H1 (cell line): ENCODE data around the gene TNS1. TPM values are rescaled to one million over a fixed set of nuclear protein-coding genes. Genes with fewer than 3 reads are reported as not detected.

Experiments used
- CTCF ChIA-PET: fragments of 300-600 bp; sonication (Branson Sonifier 250); formaldehyde crosslinking; loops from one replicate; lab custom pipeline; 2021; ENCODE audit not compliant: partially characterized antibody; lab: Charles Lee
- POLR2A ChIA-PET: fragments of 300-600 bp; sonication (Branson Sonifier 250); formaldehyde crosslinking; loops from one replicate; lab custom pipeline; 2021; ENCODE audit warnings: inconsistent platforms; ENCODE audit not compliant: partially characterized antibody; lab: Charles Lee
- DNase-seq, 2 experiments: peaks; one replicate each; pipeline versions ENCODE4 v3.0.0 to v3.0.0-alpha.2; 2010 to 2022; ENCODE audit warnings: low spot score in 2 of 2, low read depth in 1 of 2, mixed read lengths in 1 of 2
- FAIRE-seq: peaks from 2 replicates; lab custom pipeline; 2011; peaks lifted over from hg19 to GRCh38; lab: Jason Lieb, UNC
- H2AFZ ChIP-seq: 2 replicates; pipeline ENCODE4 v1.8.1; 2012; ENCODE audit warnings: low read length, inconsistent platforms
- H2AK5ac ChIP-seq: 2 replicates; pipeline ENCODE4 v1.6.1; 2013; ENCODE audit warnings: low read depth, low read length
- H2BK120ac ChIP-seq: replicated peaks from 2 replicates; pipeline ENCODE3; 2013; ENCODE audit warnings: low read depth, low read length, inconsistent platforms
- H2BK12ac ChIP-seq: 2 replicates; pipeline ENCODE4 v1.6.1; 2013; ENCODE audit warnings: low read depth, low read length
- H2BK15ac ChIP-seq: 2 replicates; pipeline ENCODE4 v1.6.1; 2013; ENCODE audit warnings: low read length
- H2BK20ac ChIP-seq: 2 replicates; pipeline ENCODE4 v1.6.1; 2013; ENCODE audit warnings: low read length
- H2BK5ac ChIP-seq: 2 replicates; pipeline ENCODE4 v1.6.1; 2013; ENCODE audit warnings: low read depth, low read length
- H3K14ac ChIP-seq: 2 replicates; pipeline ENCODE4 v1.6.1; 2013; ENCODE audit warnings: inconsistent platforms; ENCODE audit not compliant: insufficient read length
- H3K18ac ChIP-seq: 2 replicates; pipeline ENCODE4 v1.6.1; 2013; ENCODE audit warnings: low read length; ENCODE audit errors: extremely low read depth
- H3K23ac ChIP-seq: 2 replicates; pipeline ENCODE4 v1.6.1; 2013; ENCODE audit warnings: inconsistent platforms; ENCODE audit not compliant: insufficient read length
- H3K23me2 ChIP-seq: 2 replicates; pipeline ENCODE4 v1.6.1; 2013; ENCODE audit warnings: low read depth, low read length
- H3K27ac ChIP-seq: 2 replicates; pipeline ENCODE4 v1.6.1; 2011; ENCODE audit warnings: low read depth, low read length, inconsistent platforms
- H3K27me3 ChIP-seq, 4 experiments: replicated peaks in 1 of 4; 1 replicate in 1 of 4; 2 replicates in 3 of 4; pipeline versions ENCODE4 v1.6.1 to v1.8.1; 2011 to 2013; ENCODE audit warnings: low read length in 3 of 4, mild to moderate bottlenecking in 3 of 4, inconsistent platforms in 2 of 4, mixed read lengths in 2 of 4, moderate library complexity in 1 of 4; ENCODE audit not compliant: control insufficient read depth in 3 of 4, insufficient read depth in 3 of 4; ENCODE audit errors: extremely low read depth in 1 of 4
- H3K36me3 ChIP-seq, 4 experiments: 2 replicates each; pipeline versions ENCODE4 v1.6.1 to v1.8.1; 2011 to 2013; ENCODE audit warnings: mild to moderate bottlenecking in 4 of 4, low read length in 3 of 4, moderate library complexity in 2 of 4, control low read depth in 1 of 4, inconsistent platforms in 1 of 4; ENCODE audit not compliant: insufficient read depth in 4 of 4, control insufficient read depth in 2 of 4
- H3K4ac ChIP-seq: replicated peaks from 2 replicates; pipeline ENCODE3; 2013; ENCODE audit warnings: low read length, low read depth, mixed read lengths, inconsistent platforms; ENCODE audit not compliant: insufficient read length
- H3K4me1 ChIP-seq, 4 experiments: replicated peaks in 1 of 4; 1 replicate in 1 of 4; 2 replicates in 3 of 4; pipeline versions ENCODE4 v1.6.1 to v1.8.1; 2011 to 2013; ENCODE audit warnings: low read length in 3 of 4, inconsistent platforms in 2 of 4, mixed read lengths in 1 of 4; ENCODE audit not compliant: insufficient read depth in 4 of 4, control insufficient read depth in 3 of 4
- H3K4me2 ChIP-seq, 2 experiments: 2 replicates each; pipeline versions ENCODE4 v1.6.1 to v1.8.1; 2011 to 2013; ENCODE audit warnings: low read depth in 2 of 2, low read length in 2 of 2, control low read depth in 1 of 2, inconsistent platforms in 1 of 2, mild to moderate bottlenecking in 1 of 2; ENCODE audit not compliant: insufficient read depth in 1 of 2
- H3K4me3 ChIP-seq, 4 experiments: fragments of 200-600, 300-600 bp in 1 of 4; sonication (generic), shearing (Covaris generic), sonication (Bioruptor Twin) in 1 of 4; 2 replicates each; pipeline versions ENCODE4 v1.5.1 to v1.8.1; 2011 to 2016; ENCODE audit warnings: low read length in 4 of 4, low read depth in 3 of 4, control low read depth in 2 of 4, inconsistent platforms in 2 of 4, mild to moderate bottlenecking in 2 of 4, mixed read lengths in 1 of 4, moderate library complexity in 1 of 4; ENCODE audit not compliant: insufficient read depth in 2 of 4; ENCODE audit errors: extremely low read depth in 1 of 4
- H3K56ac ChIP-seq: replicated peaks from 2 replicates; pipeline ENCODE3; 2013; ENCODE audit warnings: low read depth, mild to moderate bottlenecking, mixed read lengths, low read length, inconsistent platforms; ENCODE audit not compliant: insufficient read length
- H3K79me1 ChIP-seq: 2 replicates; pipeline ENCODE4 v1.6.1; 2013; ENCODE audit warnings: low read depth, low read length, control low read depth
- H3K79me2 ChIP-seq, 2 experiments: 2 replicates each; pipeline versions ENCODE4 v1.6.1 to v1.8.1; 2012 to 2013; ENCODE audit warnings: low read length in 2 of 2, mild to moderate bottlenecking in 2 of 2, inconsistent platforms in 1 of 2; ENCODE audit not compliant: insufficient read depth in 2 of 2, control insufficient read depth in 1 of 2
- H3K9ac ChIP-seq, 4 experiments: replicated peaks in 1 of 4; 1 replicate in 1 of 4; 2 replicates in 3 of 4; pipeline versions ENCODE4 v1.6.1 to v1.8.1; 2011 to 2013; ENCODE audit warnings: low read depth in 3 of 4, low read length in 3 of 4, control low read depth in 2 of 4, mild to moderate bottlenecking in 2 of 4, moderate library complexity in 2 of 4, inconsistent platforms in 1 of 4; ENCODE audit errors: extremely low read depth in 1 of 4
- H3K9me3 ChIP-seq, 2 experiments: 2 replicates each; pipeline versions ENCODE4 v1.6.1 to v1.8.1; 2012 to 2013; ENCODE audit warnings: mild to moderate bottlenecking in 2 of 2, moderate library complexity in 2 of 2, control low read depth in 1 of 2, inconsistent platforms in 1 of 2, low read depth in 1 of 2, low read length in 1 of 2, mixed read lengths in 1 of 2; ENCODE audit not compliant: insufficient read depth in 2 of 2
- H4K20me1 ChIP-seq, 2 experiments: replicated peaks in 1 of 2; 2 replicates each; pipeline versions ENCODE3 to v1.8.1; 2011 to 2013; ENCODE audit warnings: inconsistent platforms in 2 of 2, low read length in 2 of 2, mild to moderate bottlenecking in 1 of 2; ENCODE audit not compliant: insufficient read depth in 2 of 2, control insufficient read depth in 1 of 2
- H4K5ac ChIP-seq: 2 replicates; pipeline ENCODE4 v1.6.1; 2013; ENCODE audit warnings: low read length, low read depth, mixed read lengths, inconsistent platforms; ENCODE audit not compliant: insufficient read length
- H4K8ac ChIP-seq: 2 replicates; pipeline ENCODE4 v1.8.0; 2013; ENCODE audit warnings: mild to moderate bottlenecking, moderate library complexity, low read length, inconsistent platforms; ENCODE audit not compliant: insufficient read depth; ENCODE audit errors: extremely low read depth
- H4K91ac ChIP-seq: replicated peaks from 2 replicates; pipeline ENCODE3; 2013; ENCODE audit warnings: low read length, mixed read lengths, inconsistent platforms; ENCODE audit not compliant: insufficient read length
- CTCF ChIP-seq, 3 experiments: IDR thresholded peaks; 1 replicate in 2 of 3; 2 replicates in 1 of 3; pipeline versions ENCODE4 v1.5.1 to v1.6.1; 2011; ENCODE audit warnings: low read length in 3 of 3, mild to moderate bottlenecking in 3 of 3, inconsistent platforms in 2 of 3, low read depth in 1 of 3, moderate library complexity in 1 of 3; ENCODE audit not compliant: insufficient read depth in 1 of 3; ENCODE audit errors: control extremely low read depth in 1 of 3
- PHF8 ChIP-seq: fragments of 200-600 bp; sonication (generic); conservative IDR thresholded peaks from 2 replicates; pipeline ENCODE4 v1.7.1; 2012; ENCODE audit warnings: low read depth, mild to moderate bottlenecking, inconsistent platforms, low read length, moderate library complexity
- WGBS, 2 experiments: shearing (Covaris generic) in 1 of 2; methylation state at CpG; one replicate each; pipeline versions ENCODE4 v1.1.6 to v1.1.7; 2013 to 2015; ENCODE audit warnings: low lambda C conversion rate in 2 of 2, mixed read lengths in 2 of 2, inconsistent platforms in 1 of 2, low coverage in 1 of 2, missing lambda C conversion rate in 1 of 2; ENCODE audit not compliant: insufficient replicate concordance in 2 of 2, insufficient coverage in 1 of 2, insufficient read length in 1 of 2; ENCODE audit errors: extremely low coverage in 1 of 2, missing lambda C conversion rate in 1 of 2; 5-methylcytosine and 5-hydroxymethylcytosine counted together
- polyA plus RNA-seq, 7 experiments: library from polyadenylated mRNA; depleted of rRNA in 3 of 7; stranded (reverse) in 5 of 7; unstranded in 2 of 7; fragments of >200 nt in 5 of 7; fragments of 200-250 nt in 2 of 7; gene quantifications; 1 replicate in 5 of 7; 2 replicates in 1 of 7; 4 replicates in 1 of 7; pipeline versions ENCODE4 v1.2.1 to v1.2.3, GENCODE V29; 2011 to 2013; ENCODE audit warnings: missing spikeins in 2 of 7, mixed read lengths in 2 of 7
- total RNA-seq: library from RNA; stranded (reverse); fragmentation: NEBNext Ultra II Directional; extraction: Animal tissue kit (Norgen Biotek cat#: 25700); gene quantifications from 2 replicates; pipeline ENCODE4 v1.2.1, GENCODE V29; 2021

Gene TNS1
- total and polyA plus RNA-seq, 2 of the 8 experiments (the other 6 are each of a cell fraction or from before 2014, with no cell fraction given), result 1.5 to 5.1 TPM

- Histone ChIP-seq H3K27ac (no peak overlapping the region), H2AK5ac (no peak overlapping the region), H2BK20ac (no peak overlapping the region), H2BK12ac (no peak overlapping the region), H2BK120ac (no peak overlapping the region), H3K23me2 (no peaks in the 10 kb centered on the region), H3K4me1 (peaks cover 0 to 5% (median 1%) of the 10 kb centered on the region in 4 experiments; a peak in 4 of 7 replicates), H3K79me1 (no peaks in the 10 kb centered on the region), H3K9me3 (no peaks in the 10 kb centered on the region), H3K79me2 (no peaks in the 10 kb centered on the region), H3K36me3 (no peaks in the 10 kb centered on the region), H2AFZ (no peak overlapping the region), H3K23ac (no peak overlapping the region), H4K20me1 (no peaks in the 10 kb centered on the region), H2BK5ac (no peak overlapping the region), H3K18ac (no peak overlapping the region), H3K27me3 (no peaks in the 10 kb centered on the region), H3K14ac (no peak overlapping the region), H4K91ac (no peak overlapping the region), H3K9ac (no peak overlapping the region), H3K4ac (no peak overlapping the region), H4K5ac (no peak overlapping the region), H3K4me3 (no peak overlapping the region), H3K4me2 (no peak overlapping the region), H4K8ac (no peak overlapping the region), H2BK15ac (no peak overlapping the region), H3K56ac (no peak overlapping the region)
- FAIRE-seq, result peak; percentile 55
- DNase-seq, result no peak
- CTCF ChIA-PET, result interaction anchor here (9.0 to 19.5 kb wide), 2 partner anchors 16 to 73 kb away, joined by 85 to 759 read pairs; no protein-coding TSS in a partner anchor
- no peak for TF ChIP-seq PHF8
- peak in 1 of 3 experiments; percentile 18; a peak in 1 of 4 replicates for TF ChIP-seq CTCF (IDR thresholded peaks at IDR 0.05; ENCODE audit: control extremely low read depth in 1 of 3, insufficient read depth in 1 of 3, low read depth in 1 of 3, low read length in 3 of 3)
- 93% methylated on average over 2 of the region's 2 CpGs; no CpG with 5 or more reads in 1 of the 2 experiments for WGBS, 2 experiments
- POLR2A ChIA-PET, result no interaction called here
Observed at GRCh38 chr2:217872319-217872718, 130.5 kb downstream of the TNS1 start.
